Stomach (tissue), 4 donors: Measurements from ENCODE around the gene SNRK.

Experiments used
- CTCF ChIP-seq, 7 experiments: fragments of 450-650 bp in 4 of 7; fragments of 200-600 bp in 3 of 7; sonication (generic) in 3 of 7; IDR thresholded peaks; one replicate each; pipeline ENCODE4 v1.5.1; 2016 to 2019; ENCODE audit warnings: antibody characterized with exemption in 7 of 7, control low read depth in 2 of 7, mild to moderate bottlenecking in 1 of 7
- POLR2A ChIP-seq, 4 donors: fragments of 450-650 bp; IDR thresholded peaks; one replicate each; pipeline ENCODE4 v1.6.1; 2016; ENCODE audit warnings: antibody characterized with exemption in 4 of 4, control low read depth in 2 of 4, mild to moderate bottlenecking in 1 of 4, moderate library complexity in 1 of 4
- POLR2AphosphoS5 ChIP-seq, 3 donors: sonication (generic); formaldehyde crosslinking; IDR thresholded peaks; one replicate each; pipeline ENCODE4 v1.6.1; 2016; ENCODE audit warnings: antibody characterized with exemption in 3 of 3

- TF ChIP-seq CTCF (IDR thresholded peaks at IDR 0.05) (no peak), POLR2A (IDR thresholded peaks at IDR 0.05) (no peak), POLR2AphosphoS5 (IDR thresholded peaks at IDR 0.05) (no peak)
Measured at GRCh38 chr3:43364494-43364893, 78.2 kb downstream of the SNRK start.
